NCI-H524 (cell line): ENCODE data around the gene STIM1.
"Not testable (repeated sequence)": the region's sequence is repeated elsewhere in the genome, so short reads cannot be mapped to it uniquely, and the experiment has no call there.

Experiments used
- DNase-seq, 2 experiments: peaks; one replicate each; lab custom pipeline; 2025; lab: John Stamatoyannopoulos, UW

The STIM1 gene

DNA sequence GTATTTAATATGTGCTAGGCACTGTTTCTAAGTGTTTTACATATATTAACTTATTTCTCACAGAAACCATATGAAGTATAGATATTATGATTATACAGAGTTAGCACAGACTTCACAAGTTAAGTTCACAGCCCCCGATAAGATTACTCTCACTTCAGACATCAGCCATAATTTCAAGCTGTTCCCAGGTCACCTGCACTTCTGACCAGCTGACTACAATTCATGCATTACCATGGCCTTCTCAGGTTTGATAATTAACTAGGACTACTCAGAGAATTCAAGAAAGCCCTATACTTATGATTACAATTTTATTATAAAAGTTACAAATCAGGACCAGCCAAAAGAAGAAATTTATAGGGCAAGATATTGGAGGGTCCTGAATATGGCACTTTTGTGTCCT is 170.9 kb downstream of the STIM1 start:
- DNase-seq = no peak

- DNase-seq = no peak
Measured at GRCh38 chr11:4027746-4028145, 172.3 kb downstream of the STIM1 start.

DNA sequence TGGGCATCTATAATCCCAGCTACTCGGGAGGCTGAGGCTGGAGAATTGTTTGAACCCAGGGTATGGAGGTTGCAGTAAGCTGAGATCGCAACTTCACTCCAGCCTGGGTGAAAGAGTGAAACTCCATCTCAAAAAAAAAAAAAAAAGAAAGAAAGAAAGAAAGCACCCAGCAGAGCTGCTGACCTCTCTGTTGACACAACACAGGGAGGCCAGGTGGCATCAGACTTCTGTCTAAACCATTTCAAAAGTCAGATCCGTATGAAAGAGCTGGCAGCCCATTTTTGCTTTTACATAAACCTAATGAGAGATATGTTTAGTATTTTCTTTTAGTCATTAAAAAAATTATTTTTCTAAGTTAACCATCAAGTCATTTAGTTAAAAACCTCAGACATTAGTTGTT is 174.7 kb downstream of the STIM1 start:
- no peak for DNase-seq

DNA sequence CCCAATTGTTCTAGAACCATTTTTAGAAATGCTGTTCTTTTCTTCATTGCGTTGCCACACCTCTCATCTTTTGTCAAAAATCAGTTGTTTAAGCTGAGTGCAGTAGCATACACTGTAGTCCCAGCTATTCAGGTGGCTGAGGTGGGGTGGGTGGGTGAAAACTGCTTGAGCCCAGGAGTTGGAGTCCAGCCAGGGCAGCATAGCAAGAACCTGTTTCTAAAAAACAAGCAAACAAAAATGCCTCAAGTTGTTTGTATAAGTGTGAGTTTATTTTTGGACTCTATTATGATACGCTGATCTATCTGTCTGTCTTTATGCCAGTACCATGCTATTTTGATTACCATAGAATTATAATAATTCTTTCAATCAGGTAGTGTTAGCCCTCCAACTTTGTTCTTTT is 176.6 kb downstream of the STIM1 start:
- no peak for DNase-seq

DNA sequence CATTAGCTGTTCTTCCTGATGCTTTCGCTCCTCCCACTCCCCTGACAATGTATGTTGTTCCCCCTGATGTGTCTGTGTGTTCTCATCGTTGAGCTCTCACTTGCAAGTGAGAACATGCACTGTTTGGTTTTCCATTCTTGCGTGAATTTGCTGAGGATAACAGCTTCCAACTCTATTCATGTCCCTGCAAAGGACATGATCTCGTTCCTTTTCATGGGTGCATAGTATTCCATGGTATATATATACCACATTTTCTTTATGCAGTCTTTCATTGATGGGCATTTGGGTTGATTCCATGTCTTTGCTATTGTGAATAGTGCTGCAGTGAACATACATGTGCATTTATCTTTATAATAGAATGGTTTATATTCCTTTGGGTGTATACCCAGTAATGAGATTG is 180.5 kb downstream of the STIM1 start:
- DNase-seq = no peak

DNA sequence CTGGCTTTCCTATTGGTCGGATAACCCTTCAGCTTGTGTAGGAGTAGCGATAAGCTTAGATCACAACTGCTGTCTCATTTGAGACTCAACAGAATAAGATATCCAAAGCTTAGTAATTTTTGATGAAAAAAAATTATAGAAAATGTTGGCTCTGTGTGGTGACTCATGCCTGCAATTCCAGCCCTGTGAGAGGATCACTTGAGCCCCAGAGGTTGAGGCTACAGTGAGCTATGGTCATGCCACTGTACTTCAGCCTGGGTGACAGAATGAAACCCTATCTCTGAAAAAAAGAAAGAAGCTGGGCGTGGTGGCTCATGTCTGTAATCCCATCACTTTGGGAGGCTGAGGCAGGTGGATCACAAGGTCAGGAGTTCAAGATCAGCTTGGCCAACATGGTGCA is 183.5 kb downstream of the STIM1 start:
- no peak for DNase-seq

- DNase-seq = no peak
Measured at GRCh38 chr11:4040461-4040860, 185.0 kb downstream of the STIM1 start.

GRCh38 chr11:4041731-4042391 is 186.4 kb downstream of the STIM1 start:
- DNase-seq = no peak

GRCh38 chr11:4044976-4045646 is 189.6 kb downstream of the STIM1 start:
- DNase-seq = no peak

GRCh38 chr11:4048340-4048739 is 192.9 kb downstream of the STIM1 start:
- no peak for DNase-seq

- no peak for DNase-seq
Measured at GRCh38 chr11:4049006-4049405, 193.5 kb downstream of the STIM1 start.

GRCh38 chr11:4050138-4050537 is 194.7 kb downstream of the STIM1 start:
- DNase-seq = no peak

DNA sequence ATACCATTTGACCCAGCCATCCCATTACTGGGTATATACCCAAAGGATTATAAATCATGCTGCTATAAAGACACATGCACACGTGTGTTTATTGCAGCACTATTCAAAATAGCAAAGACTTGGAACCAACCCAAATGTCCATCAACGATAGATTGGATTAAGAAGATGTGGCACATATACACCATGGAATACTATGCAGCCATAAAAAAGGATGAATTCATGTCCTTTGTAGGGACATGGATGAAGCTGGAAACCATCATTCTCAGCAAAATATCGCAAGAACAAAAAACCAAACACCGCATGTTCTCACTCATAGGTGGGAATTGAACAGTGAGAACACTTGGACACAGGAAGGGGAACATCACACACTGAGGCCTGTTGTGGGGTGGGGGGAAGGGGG is 197.7 kb downstream of the STIM1 start:
- DNase-seq = not testable (repeated sequence)

DNA sequence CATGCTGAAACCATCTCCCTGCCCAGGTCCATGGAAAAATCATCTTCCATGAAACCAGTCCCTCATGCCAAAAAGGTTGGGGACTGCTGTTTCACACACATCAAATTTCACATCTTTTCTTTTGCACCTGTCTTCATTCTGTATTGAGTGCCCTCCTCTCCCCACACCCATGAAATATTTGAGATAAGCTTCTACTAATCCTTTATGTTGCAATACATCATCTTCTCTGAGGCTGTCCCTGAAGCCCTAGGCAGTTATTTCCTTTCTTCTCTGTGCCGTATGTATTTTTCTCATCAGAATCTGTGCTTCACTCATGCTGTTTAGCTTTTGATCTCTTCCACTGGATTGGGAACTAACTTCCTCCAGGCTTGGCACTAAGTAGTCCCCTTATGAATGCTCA is 199.2 kb downstream of the STIM1 start:
- no peak for DNase-seq

DNA sequence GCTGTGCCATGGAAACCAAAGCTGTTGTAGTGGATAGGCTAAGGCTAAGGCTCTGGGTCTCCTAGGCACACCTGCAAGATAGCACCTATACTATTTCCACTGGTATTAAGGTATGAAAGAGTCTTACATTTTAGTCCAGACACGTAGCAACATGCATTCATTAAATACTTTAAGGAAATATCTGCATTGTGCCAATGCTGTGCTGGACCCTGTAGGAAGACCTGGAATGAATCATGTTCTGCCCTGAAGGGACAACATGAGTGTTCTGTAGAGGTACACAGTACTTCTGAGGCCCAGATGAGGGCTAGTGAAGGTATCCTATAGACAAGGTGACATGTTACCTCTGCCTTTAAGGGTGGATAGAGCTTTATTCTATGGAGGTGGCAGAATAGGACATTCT is 204.0 kb downstream of the STIM1 start:
- no peak for DNase-seq

- DNase-seq = no peak
Measured at GRCh38 chr11:4060182-4060923, 204.9 kb downstream of the STIM1 start.

DNA sequence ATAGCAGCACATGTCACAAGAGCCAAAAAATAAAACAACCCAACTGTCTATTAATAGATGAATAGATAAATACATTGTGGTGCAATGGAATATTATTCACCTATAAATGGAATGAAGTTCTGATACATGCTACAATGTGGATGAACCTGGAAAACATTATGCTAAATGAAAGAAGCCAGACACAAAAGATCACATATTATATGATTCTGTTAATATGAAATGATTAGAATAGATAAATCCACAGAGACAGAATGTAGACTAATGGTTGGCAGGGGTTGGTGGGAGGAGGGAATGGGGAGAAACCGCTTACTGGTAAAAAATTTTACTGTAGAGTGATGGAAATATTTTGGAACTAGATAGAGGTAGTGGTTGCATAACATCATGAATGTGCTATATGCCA is 206.2 kb downstream of the STIM1 start:
- DNase-seq = no peak

DNA sequence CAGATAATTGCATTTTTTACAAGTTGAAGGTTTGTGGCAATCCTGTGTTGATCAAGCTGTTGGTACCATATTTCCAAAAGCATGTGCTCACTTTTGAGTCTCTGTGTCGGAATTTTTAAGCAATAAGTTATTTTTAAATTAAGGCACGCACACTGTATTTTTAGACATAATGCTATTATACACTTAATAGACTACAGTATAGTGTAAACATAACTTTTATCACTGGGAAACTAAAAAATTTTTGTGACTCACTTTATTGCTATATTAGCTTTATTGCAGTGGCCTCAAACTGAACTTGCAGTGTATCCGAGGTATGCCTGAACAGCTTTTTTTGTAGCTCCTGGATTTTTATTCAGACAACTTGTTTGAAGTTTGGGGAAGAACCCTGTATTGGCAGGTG is 207.9 kb downstream of the STIM1 start:
- DNase-seq = no peak

- no peak for DNase-seq
Measured at GRCh38 chr11:4064278-4064955, 209.0 kb downstream of the STIM1 start.

DNA sequence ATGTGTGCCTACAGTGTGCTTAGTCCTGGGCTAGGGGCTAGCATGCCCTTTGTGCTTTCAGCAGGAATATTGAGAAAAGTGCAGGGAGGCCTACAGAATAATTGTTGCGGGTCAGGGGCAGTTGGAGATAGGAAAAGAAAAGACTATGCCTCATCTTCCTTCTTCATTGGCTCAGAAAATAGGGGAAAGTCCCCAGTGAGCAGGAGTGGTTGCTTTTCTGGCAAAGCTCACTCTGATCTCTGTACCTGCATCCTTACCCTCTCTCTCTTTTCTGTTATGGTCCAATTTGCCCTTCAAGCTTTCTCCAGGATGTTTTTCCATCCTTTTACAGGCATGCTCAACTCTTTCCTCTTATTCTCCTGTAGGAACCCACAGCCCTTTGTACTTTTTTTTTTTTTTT is 209.6 kb downstream of the STIM1 start:
- DNase-seq = no peak

- DNase-seq = no peak
Measured at GRCh38 chr11:4065601-4066377, 210.3 kb downstream of the STIM1 start.

DNA sequence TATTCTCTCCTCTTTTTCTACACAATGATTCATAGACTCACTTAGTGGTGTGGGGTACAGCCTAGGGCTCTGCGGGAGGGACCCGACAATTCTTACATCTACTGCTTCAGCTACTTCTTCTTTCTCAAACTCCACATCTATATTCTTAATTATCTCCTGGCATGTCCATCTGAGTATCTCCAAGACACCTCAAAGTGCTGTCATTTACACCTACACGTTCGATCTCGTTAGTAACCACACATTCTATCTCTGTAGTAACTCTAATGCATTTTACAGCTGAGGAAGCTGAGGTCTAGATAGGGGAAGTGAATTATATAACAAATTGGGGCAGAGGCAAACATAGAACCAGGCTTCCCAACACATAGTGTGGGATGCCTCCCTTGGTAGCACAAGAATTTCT is 211.4 kb downstream of the STIM1 start:
- DNase-seq = no peak
